ENCODE results near the gene TMEM138. TPM values are rescaled to one million over a fixed set of nuclear protein-coding genes. Genes with fewer than 3 reads are reported as not detected.

Gene TMEM138
- polyA plus RNA-seq, 4 donors = 24.9 to 48.3 (median 38.7) TPM

DNA sequence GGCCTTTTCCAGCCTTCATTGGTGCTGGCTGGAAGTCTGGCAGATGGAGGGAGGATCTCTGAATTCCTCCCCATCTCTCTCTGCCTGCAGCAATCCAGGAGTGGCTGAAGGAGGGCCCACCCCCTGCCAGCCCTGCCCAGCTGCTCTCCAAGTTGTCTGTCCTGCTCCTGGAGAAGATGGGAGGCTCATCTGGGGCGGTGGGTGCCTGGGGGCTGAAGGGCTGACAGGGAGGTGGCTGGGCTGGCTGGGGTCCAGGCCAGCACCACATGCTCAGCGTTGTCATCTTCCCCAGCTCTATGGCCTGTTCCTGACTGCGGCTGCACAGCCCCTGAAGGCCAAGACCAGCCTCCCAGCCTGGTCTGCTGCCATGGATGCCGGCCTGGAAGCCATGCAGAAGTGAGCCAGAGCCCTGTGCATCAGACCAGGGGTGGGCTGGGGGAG, 17.0 kb upstream of the TMEM138 start:
- Histone ChIP-seq H3K9me3 (ENCODE audit: control insufficient read depth in 2 of 2, insufficient read depth in 1 of 2, low read depth in 1 of 2, low read length in 1 of 2) (no peaks in the 10 kb centered on the region), H3K36me3 (ENCODE audit: control insufficient read depth in 3 of 3, insufficient read depth in 2 of 3, low read depth in 1 of 3, low read length in 3 of 3) (peaks cover 2 to 97% (median 30%) of the 10 kb centered on the region in 3 donors), H3K27ac (ENCODE audit: low read depth in 1 of 3, low read length in 2 of 3) (peak overlapping the region in 1 of 3 donors; percentile 16), H3K27me3 (ENCODE audit: control insufficient read depth in 3 of 3, insufficient read depth in 3 of 3, low read length in 3 of 3) (no peaks in the 10 kb centered on the region), H3K4me3 (ENCODE audit: low read depth in 1 of 3, low read length in 3 of 3) (no peak overlapping the region), H3K4me1 (ENCODE audit: control insufficient read depth in 3 of 3, insufficient read depth in 2 of 3, low read depth in 1 of 3, low read length in 2 of 3) (peaks cover 0 to 34% (median 0%) of the 10 kb centered on the region in 3 donors)
- no peak for DNase-seq
- WGBS, 3 donors = 64 to 82% (median 82%) methylated on average over 4 of the region's 4 CpGs
- FAIRE-seq = no peak

DNA sequence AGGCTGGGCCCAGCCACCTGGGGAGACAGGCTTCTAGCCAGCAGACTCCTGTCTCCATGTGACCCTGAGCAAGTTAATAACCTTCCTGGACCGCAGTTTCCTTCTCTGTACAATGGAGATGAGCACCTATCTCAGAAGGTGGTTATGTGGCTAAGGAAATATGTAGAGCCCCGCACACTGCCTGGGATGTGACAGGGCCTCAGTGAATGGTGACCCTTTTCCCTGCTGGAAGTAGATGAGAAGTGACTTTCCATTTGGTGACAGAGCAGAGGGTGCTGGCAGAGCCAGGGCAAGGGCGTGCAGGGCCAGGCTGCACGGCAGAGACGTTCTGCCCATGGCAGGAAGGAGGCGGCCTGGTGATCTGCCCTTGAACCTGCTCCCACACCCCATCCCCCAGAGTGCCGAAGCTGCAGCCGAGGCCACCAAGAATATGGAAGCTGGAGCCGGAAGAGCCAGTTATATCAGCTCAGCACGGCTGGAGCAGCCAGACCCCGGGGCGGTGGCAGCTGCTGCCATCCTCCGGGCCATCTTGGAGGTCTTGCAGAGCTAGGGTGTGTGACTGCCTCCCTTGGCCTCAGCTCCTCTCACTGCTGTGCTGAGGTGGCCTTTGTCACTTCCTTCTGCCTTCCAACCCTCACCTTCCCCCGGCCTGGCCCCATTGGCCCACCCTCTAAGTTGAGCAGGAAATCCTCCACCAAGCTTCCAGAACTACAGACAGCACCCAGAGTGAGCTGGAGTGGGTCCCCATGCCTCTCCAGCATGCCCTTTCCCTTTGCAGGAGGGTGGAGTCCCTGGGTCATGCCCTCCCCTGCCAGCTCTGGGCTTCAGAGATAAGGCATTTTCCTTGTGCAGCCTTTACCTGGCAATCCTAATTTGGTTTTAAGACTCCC, 16.0 kb upstream of the TMEM138 start:
- peaks cover 5 to 98% (median 30%) of the 10 kb centered on the region in 3 donors for H3K36me3 ChIP-seq (ENCODE audit: control insufficient read depth in 3 of 3, insufficient read depth in 2 of 3, low read depth in 1 of 3, low read length in 3 of 3)
- H3K27ac ChIP-seq (ENCODE audit: low read depth in 1 of 3, low read length in 2 of 3) = peak overlapping the region in 2 of 3 donors; percentile 16 to 56

DNA sequence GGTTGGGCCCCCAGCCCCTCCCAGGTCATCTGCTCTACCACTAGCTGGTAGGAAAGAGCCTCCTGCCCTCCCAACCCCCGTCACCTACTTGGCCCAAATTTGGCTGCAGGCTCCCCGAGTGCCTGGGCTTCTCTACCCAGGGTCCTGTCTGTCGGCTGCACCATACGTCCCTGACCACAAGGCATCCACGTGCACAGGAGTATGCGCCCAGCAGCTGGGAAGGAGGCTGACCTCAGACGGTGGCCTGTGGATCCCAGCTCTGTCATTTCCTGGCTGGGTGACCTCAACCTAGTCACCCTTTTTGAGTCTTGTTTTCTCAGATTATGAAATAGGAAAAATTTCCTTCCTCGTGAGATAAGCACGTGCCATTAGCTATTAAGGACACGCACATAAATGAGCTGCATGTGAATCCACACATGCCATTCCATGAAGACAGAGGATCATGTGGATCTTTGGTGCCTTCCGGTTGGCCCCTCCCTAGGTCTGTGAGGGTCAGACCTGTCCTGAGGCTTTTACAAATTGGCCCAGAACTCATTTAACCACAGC, 14.2 kb upstream of the TMEM138 start:
- H3K4me1 ChIP-seq (ENCODE audit: control insufficient read depth in 3 of 3, insufficient read depth in 2 of 3, low read depth in 1 of 3, low read length in 2 of 3) = peaks cover 0 to 34% (median 0%) of the 10 kb centered on the region in 3 donors
- H3K36me3 ChIP-seq (ENCODE audit: control insufficient read depth in 3 of 3, insufficient read depth in 2 of 3, low read depth in 1 of 3, low read length in 3 of 3) = peaks cover 8 to 93% (median 30%) of the 10 kb centered on the region in 3 donors
- H3K9me3 ChIP-seq (ENCODE audit: control insufficient read depth in 2 of 2, insufficient read depth in 1 of 2, low read depth in 1 of 2, low read length in 1 of 2) = no peaks in the 10 kb centered on the region
- DNase-seq (no peak), FAIRE-seq (no peak)
- H3K27ac ChIP-seq (ENCODE audit: low read depth in 1 of 3, low read length in 2 of 3) = peak overlapping the region in 1 of 3 donors; percentile 42
- no peak overlapping the region for H3K4me3 ChIP-seq (ENCODE audit: low read depth in 1 of 3, low read length in 3 of 3)
- 63 to 67% (median 64%) methylated on average over 11 of the region's 11 CpGs for WGBS, 3 donors
- H3K27me3 ChIP-seq (ENCODE audit: control insufficient read depth in 3 of 3, insufficient read depth in 3 of 3, low read length in 3 of 3) = no peaks in the 10 kb centered on the region

More for the DNA sequence above, 16.0 kb upstream of the TMEM138 start:
- H3K27me3 ChIP-seq (ENCODE audit: control insufficient read depth in 3 of 3, insufficient read depth in 3 of 3, low read length in 3 of 3) = no peaks in the 10 kb centered on the region
- no peaks in the 10 kb centered on the region for H3K9me3 ChIP-seq (ENCODE audit: control insufficient read depth in 2 of 2, insufficient read depth in 1 of 2, low read depth in 1 of 2, low read length in 1 of 2)
- H3K4me3 ChIP-seq (ENCODE audit: low read depth in 1 of 3, low read length in 3 of 3) = no peak overlapping the region
- H3K4me1 ChIP-seq (ENCODE audit: control insufficient read depth in 3 of 3, insufficient read depth in 2 of 3, low read depth in 1 of 3, low read length in 2 of 3) = peaks cover 0 to 34% (median 0%) of the 10 kb centered on the region in 3 donors
- WGBS, 3 donors = 32 to 63% (median 62%) methylated on average over 12 to 14 of the region's 14 CpGs
- DNase-seq (peak; percentile 51 to 61), FAIRE-seq (no peak)

DNA sequence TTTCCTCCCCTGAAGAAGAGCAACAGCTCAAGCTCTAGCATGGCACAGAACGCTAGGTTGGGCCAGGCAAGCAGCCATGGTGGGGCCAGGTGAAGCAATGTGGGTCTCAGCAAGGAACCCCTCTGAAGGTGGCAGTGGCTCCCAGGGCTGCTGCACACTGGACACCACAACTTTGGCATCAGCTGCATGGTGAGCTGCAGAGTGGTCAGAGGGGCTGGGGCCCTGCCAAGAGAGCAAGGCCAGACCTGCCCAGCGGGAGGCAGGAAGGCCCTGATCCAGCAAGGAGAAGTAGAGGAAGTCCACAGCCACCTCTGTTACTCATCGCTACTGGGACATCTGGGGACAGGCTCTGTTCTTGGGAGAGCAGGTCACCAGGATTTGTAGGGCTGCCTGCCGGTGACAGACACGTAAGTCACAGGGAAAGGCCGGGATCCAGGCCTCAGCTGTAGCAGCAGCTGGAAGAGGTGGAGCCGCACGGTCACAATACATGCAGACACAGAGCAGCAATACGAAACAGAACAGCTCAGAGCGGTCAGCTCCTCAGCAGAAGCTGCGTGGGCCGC, 12.9 kb upstream of the TMEM138 start:
- WGBS, 3 donors = 89 to 91% (median 89%) methylated on average over 12 of the region's 12 CpGs
- FAIRE-seq (no peak), DNase-seq (no peak)
- Histone ChIP-seq H3K27ac (ENCODE audit: low read depth in 1 of 3, low read length in 2 of 3) (no peak overlapping the region), H3K27me3 (ENCODE audit: control insufficient read depth in 3 of 3, insufficient read depth in 3 of 3, low read length in 3 of 3) (no peaks in the 10 kb centered on the region), H3K4me1 (ENCODE audit: control insufficient read depth in 3 of 3, insufficient read depth in 2 of 3, low read depth in 1 of 3, low read length in 2 of 3) (peaks cover 0 to 34% (median under 1%) of the 10 kb centered on the region in 3 donors), H3K4me3 (ENCODE audit: low read depth in 1 of 3, low read length in 3 of 3) (no peak overlapping the region), H3K36me3 (ENCODE audit: control insufficient read depth in 3 of 3, insufficient read depth in 2 of 3, low read depth in 1 of 3, low read length in 3 of 3) (peaks cover 8 to 93% (median 26%) of the 10 kb centered on the region in 3 donors), H3K9me3 (ENCODE audit: control insufficient read depth in 2 of 2, insufficient read depth in 1 of 2, low read depth in 1 of 2, low read length in 1 of 2) (no peaks in the 10 kb centered on the region)

DNA sequence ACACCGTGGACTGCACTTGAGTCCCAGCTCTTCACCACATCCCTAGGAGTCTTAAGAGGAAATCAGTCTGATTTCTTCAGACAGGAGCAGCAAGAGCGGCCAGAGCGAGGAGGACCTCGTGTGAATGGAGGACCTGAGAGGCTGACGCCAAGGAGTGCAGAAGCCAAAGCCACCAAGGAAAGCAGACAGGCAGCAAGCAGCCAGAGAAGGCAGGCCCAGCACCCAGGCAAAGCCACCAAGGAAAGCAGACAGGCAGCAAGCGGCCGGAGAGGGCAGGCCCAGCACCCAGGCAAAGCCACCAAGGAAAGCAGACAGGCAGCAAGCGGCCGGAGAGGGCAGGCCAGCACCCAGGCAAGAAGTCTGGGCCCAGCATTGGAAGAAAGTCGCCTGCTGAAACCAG, 12.3 kb upstream of the TMEM138 start:
- Histone ChIP-seq H3K27me3 (ENCODE audit: control insufficient read depth in 3 of 3, insufficient read depth in 3 of 3, low read length in 3 of 3) (no peaks in the 10 kb centered on the region), H3K4me1 (ENCODE audit: control insufficient read depth in 3 of 3, insufficient read depth in 2 of 3, low read depth in 1 of 3, low read length in 2 of 3) (peaks cover 0 to 29% (median 3%) of the 10 kb centered on the region in 3 donors), H3K4me3 (ENCODE audit: low read depth in 1 of 3, low read length in 3 of 3) (no peak overlapping the region), H3K36me3 (ENCODE audit: control insufficient read depth in 3 of 3, insufficient read depth in 2 of 3, low read depth in 1 of 3, low read length in 3 of 3) (peaks cover 8 to 89% (median 22%) of the 10 kb centered on the region in 3 donors), H3K27ac (ENCODE audit: low read depth in 1 of 3, low read length in 2 of 3) (peak overlapping the region in 1 of 3 donors; percentile 13), H3K9me3 (ENCODE audit: control insufficient read depth in 2 of 2, insufficient read depth in 1 of 2, low read depth in 1 of 2, low read length in 1 of 2) (no peaks in the 10 kb centered on the region)
- no peak for DNase-seq
- WGBS, 3 donors = 88 to 94% (median 94%) methylated on average over 10 of the region's 10 CpGs
- no peak for FAIRE-seq

DNA sequence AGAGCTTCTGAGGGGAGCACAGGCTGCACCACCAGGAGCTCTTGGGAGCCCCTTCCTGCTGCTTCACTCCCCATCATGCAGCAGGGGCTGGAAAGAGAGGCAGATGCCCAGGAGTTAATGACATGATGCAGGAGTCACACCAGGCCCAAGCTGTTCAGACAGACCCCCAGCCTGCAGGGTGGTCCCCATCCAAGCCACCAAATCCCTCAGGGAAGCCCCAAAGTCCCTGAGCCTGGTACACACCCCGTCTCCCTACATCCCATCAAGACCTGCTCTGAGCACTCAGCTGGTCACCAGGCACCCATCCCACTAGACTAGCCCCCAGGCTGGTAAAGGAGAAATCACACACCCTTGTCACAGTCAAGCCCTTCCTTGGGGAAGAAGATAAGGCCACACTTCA, 11.8 kb upstream of the TMEM138 start:
- DNase-seq (no peak), FAIRE-seq (no peak)
- H3K4me3 ChIP-seq (ENCODE audit: low read depth in 1 of 3, low read length in 3 of 3) = no peak overlapping the region
- H3K4me1 ChIP-seq (ENCODE audit: control insufficient read depth in 3 of 3, insufficient read depth in 2 of 3, low read depth in 1 of 3, low read length in 2 of 3) = peaks cover 0 to 25% (median 3%) of the 10 kb centered on the region in 3 donors
- no peak overlapping the region for H3K27ac ChIP-seq (ENCODE audit: low read depth in 1 of 3, low read length in 2 of 3)
- peaks cover 8 to 88% (median 18%) of the 10 kb centered on the region in 3 donors for H3K36me3 ChIP-seq (ENCODE audit: control insufficient read depth in 3 of 3, insufficient read depth in 2 of 3, low read depth in 1 of 3, low read length in 3 of 3)
- no peaks in the 10 kb centered on the region for H3K27me3 ChIP-seq (ENCODE audit: control insufficient read depth in 3 of 3, insufficient read depth in 3 of 3, low read length in 3 of 3)
- H3K9me3 ChIP-seq (ENCODE audit: control insufficient read depth in 2 of 2, insufficient read depth in 1 of 2, low read depth in 1 of 2, low read length in 1 of 2) = no peaks in the 10 kb centered on the region
- WGBS, 3 donors = 88 to 100% (median 91%) methylated on average over 1 of the region's 1 CpG

DNA sequence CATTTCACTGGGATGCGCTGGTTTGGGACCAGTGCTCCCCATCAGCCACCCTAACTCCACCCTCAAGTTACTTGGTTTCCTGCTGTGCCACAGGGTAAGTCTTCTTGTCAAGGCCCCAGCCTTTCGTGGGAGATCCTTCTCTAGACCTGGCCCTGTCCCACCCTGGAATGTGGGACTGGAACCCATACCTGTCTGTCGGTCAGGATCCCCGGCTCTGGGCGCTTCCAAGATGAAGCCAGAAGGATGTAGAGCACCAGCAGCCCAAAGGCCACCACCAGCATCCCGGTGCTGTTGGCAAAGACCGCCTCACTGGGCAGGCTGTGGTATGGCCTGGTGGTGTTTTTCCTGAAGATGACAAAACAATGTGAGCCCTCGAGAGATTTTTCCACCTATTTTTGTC, 11.4 kb upstream of the TMEM138 start:
- no peak for FAIRE-seq
- Histone ChIP-seq H3K27ac (ENCODE audit: low read depth in 1 of 3, low read length in 2 of 3) (no peak overlapping the region), H3K4me1 (ENCODE audit: control insufficient read depth in 3 of 3, insufficient read depth in 2 of 3, low read depth in 1 of 3, low read length in 2 of 3) (peaks cover 0 to 20% (median 3%) of the 10 kb centered on the region in 3 donors), H3K27me3 (ENCODE audit: control insufficient read depth in 3 of 3, insufficient read depth in 3 of 3, low read length in 3 of 3) (no peaks in the 10 kb centered on the region), H3K36me3 (ENCODE audit: control insufficient read depth in 3 of 3, insufficient read depth in 2 of 3, low read depth in 1 of 3, low read length in 3 of 3) (peaks cover 8 to 84% (median 14%) of the 10 kb centered on the region in 3 donors), H3K9me3 (ENCODE audit: control insufficient read depth in 2 of 2, insufficient read depth in 1 of 2, low read depth in 1 of 2, low read length in 1 of 2) (no peaks in the 10 kb centered on the region), H3K4me3 (ENCODE audit: low read depth in 1 of 3, low read length in 3 of 3) (no peak overlapping the region)
- 94 to 98% (median 96%) methylated on average over 8 of the region's 8 CpGs for WGBS, 3 donors
- no peak for DNase-seq

DNA sequence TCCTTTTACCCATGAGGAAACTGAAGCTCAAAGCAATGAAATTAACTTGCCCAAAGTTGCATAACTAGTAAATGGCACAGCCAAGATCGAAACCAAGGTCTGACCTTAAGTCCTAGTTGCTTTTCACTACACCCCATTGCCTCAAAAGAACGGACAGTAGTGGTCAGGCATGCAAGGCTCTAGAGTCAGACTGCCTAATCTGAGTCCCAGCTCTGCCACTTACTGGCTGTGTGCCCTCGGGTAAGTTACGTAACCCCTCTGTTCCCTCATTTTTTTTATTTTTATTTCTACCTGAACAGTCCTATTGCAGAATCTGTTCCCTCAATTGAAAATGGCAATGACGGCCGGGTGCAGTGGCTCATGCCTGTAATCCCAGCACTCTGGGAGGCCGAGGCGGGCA, 10.1 kb upstream of the TMEM138 start:
- Histone ChIP-seq H3K4me1 (ENCODE audit: control insufficient read depth in 3 of 3, insufficient read depth in 2 of 3, low read depth in 1 of 3, low read length in 2 of 3) (peaks cover 0 to 11% (median 3%) of the 10 kb centered on the region in 3 donors), H3K27me3 (ENCODE audit: control insufficient read depth in 3 of 3, insufficient read depth in 3 of 3, low read length in 3 of 3) (no peaks in the 10 kb centered on the region), H3K4me3 (ENCODE audit: low read depth in 1 of 3, low read length in 3 of 3) (no peak overlapping the region), H3K27ac (ENCODE audit: low read depth in 1 of 3, low read length in 2 of 3) (no peak overlapping the region), H3K36me3 (ENCODE audit: control insufficient read depth in 3 of 3, insufficient read depth in 2 of 3, low read depth in 1 of 3, low read length in 3 of 3) (peaks cover 8 to 78% (median 11%) of the 10 kb centered on the region in 3 donors), H3K9me3 (ENCODE audit: control insufficient read depth in 2 of 2, insufficient read depth in 1 of 2, low read depth in 1 of 2, low read length in 1 of 2) (no peaks in the 10 kb centered on the region)
- FAIRE-seq (no peak), DNase-seq (no peak)
- 84 to 85% (median 85%) methylated on average over 8 of the region's 8 CpGs for WGBS, 3 donors
